T-helper 1 cell treated with Interleukin-12 subunit alpha and Interleukin-12 subunit beta and Interleukin-4 antibody, amounts not matched to agents 30 μg/mL and 1 μg/mL, for 36 hours (primary cell): ENCODE data around the gene BMPER.

Experiments used
- H3K27ac Mint-ChIP-seq: one replicate; pipeline ENCODE4 v1.8.0; 2021; ENCODE audit warnings: mild to moderate bottlenecking, mixed read lengths
- H3K27me3 Mint-ChIP-seq: one replicate; pipeline ENCODE4 v1.8.0; 2021; ENCODE audit warnings: low read depth, mixed read lengths
- H3K36me3 Mint-ChIP-seq: one replicate; pipeline ENCODE4 v1.8.0; 2021; ENCODE audit warnings: low read depth, mixed read lengths
- H3K4me1 Mint-ChIP-seq: one replicate; pipeline ENCODE4 v1.8.0; 2021; ENCODE audit warnings: low read depth, mixed read lengths
- H3K4me3 Mint-ChIP-seq: one replicate; pipeline ENCODE4 v1.8.0; 2021; ENCODE audit warnings: mild to moderate bottlenecking, moderate library complexity, mixed read lengths
- H3K9me3 Mint-ChIP-seq: one replicate; pipeline ENCODE4 v1.8.0; 2021; ENCODE audit warnings: mixed read lengths

BMPER gene

GRCh38 chr7:34058801-34059135 is 153.4 kb downstream of the BMPER start:
- Mint-ChIP-seq H3K27ac (no peak overlapping the region), H3K27me3 (peaks cover 3% of the 10 kb centered on the region), H3K9me3 (no peaks in the 10 kb centered on the region), H3K4me1 (no peaks in the 10 kb centered on the region), H3K36me3 (no peaks in the 10 kb centered on the region), H3K4me3 (no peak overlapping the region)

- no peaks in the 10 kb centered on the region for H3K9me3 Mint-ChIP-seq
- peaks cover 3% of the 10 kb centered on the region for H3K27me3 Mint-ChIP-seq
- no peak overlapping the region for H3K27ac Mint-ChIP-seq
Measured at GRCh38 chr7:34059136-34059828, 153.9 kb downstream of the BMPER start.

GRCh38 chr7:34060196-34060947 is 155.0 kb downstream of the BMPER start:
- Mint-ChIP-seq H3K4me3 (no peak overlapping the region), H3K36me3 (no peaks in the 10 kb centered on the region), H3K27me3 (peaks cover 3% of the 10 kb centered on the region), H3K4me1 (no peaks in the 10 kb centered on the region), H3K27ac (no peak overlapping the region), H3K9me3 (no peaks in the 10 kb centered on the region)

More at GRCh38 chr7:34059136-34059828, 153.9 kb downstream of the BMPER start:
- H3K36me3 Mint-ChIP-seq, result no peaks in the 10 kb centered on the region
- H3K4me3 Mint-ChIP-seq, result no peak overlapping the region
- H3K4me1 Mint-ChIP-seq, result no peaks in the 10 kb centered on the region

- Mint-ChIP-seq H3K9me3 (no peaks in the 10 kb centered on the region), H3K27me3 (peaks cover 3% of the 10 kb centered on the region), H3K4me3 (no peak overlapping the region), H3K4me1 (no peaks in the 10 kb centered on the region), H3K36me3 (no peaks in the 10 kb centered on the region), H3K27ac (no peak overlapping the region)
Measured at GRCh38 chr7:34061149-34061548, 155.8 kb downstream of the BMPER start.

- H3K36me3 Mint-ChIP-seq, result no peaks in the 10 kb centered on the region
- H3K27me3 Mint-ChIP-seq, result peaks cover 3% of the 10 kb centered on the region
- H3K4me1 Mint-ChIP-seq, result no peaks in the 10 kb centered on the region
- H3K9me3 Mint-ChIP-seq, result no peaks in the 10 kb centered on the region
- H3K4me3 Mint-ChIP-seq, result no peak overlapping the region
- H3K27ac Mint-ChIP-seq, result no peak overlapping the region
Measured at GRCh38 chr7:34062341-34062740, 157.0 kb downstream of the BMPER start.

GRCh38 chr7:34062826-34063225 is 157.5 kb downstream of the BMPER start:
- Mint-ChIP-seq H3K27me3 (peaks cover 3% of the 10 kb centered on the region), H3K36me3 (no peaks in the 10 kb centered on the region), H3K4me3 (no peak overlapping the region), H3K9me3 (no peaks in the 10 kb centered on the region), H3K27ac (no peak overlapping the region), H3K4me1 (no peaks in the 10 kb centered on the region)

GRCh38 chr7:34064519-34065158 is 159.3 kb downstream of the BMPER start:
- Mint-ChIP-seq H3K4me1 (no peaks in the 10 kb centered on the region), H3K27ac (no peak overlapping the region), H3K9me3 (no peaks in the 10 kb centered on the region), H3K36me3 (no peaks in the 10 kb centered on the region), H3K4me3 (no peak overlapping the region), H3K27me3 (peaks cover 1% of the 10 kb centered on the region)

- no peaks in the 10 kb centered on the region for H3K9me3 Mint-ChIP-seq
- peaks cover 4% of the 10 kb centered on the region for H3K4me1 Mint-ChIP-seq
- no peaks in the 10 kb centered on the region for H3K27me3 Mint-ChIP-seq
- H3K36me3 Mint-ChIP-seq, result no peaks in the 10 kb centered on the region
- H3K27ac Mint-ChIP-seq, result no peak overlapping the region
- H3K4me3 Mint-ChIP-seq, result no peak overlapping the region
Measured at GRCh38 chr7:34066411-34066810, 161.1 kb downstream of the BMPER start.

GRCh38 chr7:34067005-34067778 is 161.9 kb downstream of the BMPER start:
- H3K4me1 Mint-ChIP-seq, result peaks cover 4% of the 10 kb centered on the region
- no peak overlapping the region for H3K4me3 Mint-ChIP-seq
- H3K27me3 Mint-ChIP-seq, result no peaks in the 10 kb centered on the region
- H3K27ac Mint-ChIP-seq, result no peak overlapping the region
- no peaks in the 10 kb centered on the region for H3K9me3 Mint-ChIP-seq
- no peaks in the 10 kb centered on the region for H3K36me3 Mint-ChIP-seq

- H3K27ac Mint-ChIP-seq, result no peak overlapping the region
- no peaks in the 10 kb centered on the region for H3K36me3 Mint-ChIP-seq
- no peaks in the 10 kb centered on the region for H3K9me3 Mint-ChIP-seq
- H3K4me1 Mint-ChIP-seq, result peaks cover 4% of the 10 kb centered on the region
- no peaks in the 10 kb centered on the region for H3K27me3 Mint-ChIP-seq
- H3K4me3 Mint-ChIP-seq, result no peak overlapping the region
Measured at GRCh38 chr7:34069676-34070075, 164.3 kb downstream of the BMPER start.

GRCh38 chr7:34070511-34071323 is 165.4 kb downstream of the BMPER start:
- no peak overlapping the region for H3K27ac Mint-ChIP-seq
- H3K9me3 Mint-ChIP-seq, result no peaks in the 10 kb centered on the region
- H3K27me3 Mint-ChIP-seq, result no peaks in the 10 kb centered on the region
- H3K4me3 Mint-ChIP-seq, result no peak overlapping the region
- H3K4me1 Mint-ChIP-seq, result peaks cover 4% of the 10 kb centered on the region
- H3K36me3 Mint-ChIP-seq, result no peaks in the 10 kb centered on the region

GRCh38 chr7:34073676-34074075 is 168.3 kb downstream of the BMPER start:
- Mint-ChIP-seq H3K27me3 (no peaks in the 10 kb centered on the region), H3K9me3 (no peaks in the 10 kb centered on the region), H3K36me3 (no peaks in the 10 kb centered on the region), H3K4me1 (peaks cover 4% of the 10 kb centered on the region), H3K4me3 (no peak overlapping the region), H3K27ac (no peak overlapping the region)

- Mint-ChIP-seq H3K27ac (no peak overlapping the region), H3K4me1 (peaks cover 4% of the 10 kb centered on the region), H3K4me3 (no peak overlapping the region), H3K27me3 (no peaks in the 10 kb centered on the region), H3K9me3 (no peaks in the 10 kb centered on the region), H3K36me3 (no peaks in the 10 kb centered on the region)
Measured at GRCh38 chr7:34074421-34074820, 169.1 kb downstream of the BMPER start.
